Panc1 (cell line): Measurements from ENCODE around the gene GFPT2. TPM values are rescaled to one million over a fixed set of nuclear protein-coding genes. Genes with fewer than 3 reads are reported as not detected.

Source experiments
- ATAC-seq: fragments of 200-7000 bp; cut with Tn5 transposase; 2 replicates; pipeline ENCODE4 v1.9.1; 2020; ENCODE audit warnings: mild to moderate bottlenecking, moderate library complexity
- BruUV-seq: library from RNA; stranded (reverse); fragments of 400-500 nt; replicated peaks from 2 replicates; lab custom pipeline; 2021; lab: Mats Ljungman, UMichigan
- CTCF ChIA-PET: fragments of 300-600 bp; sonication (Branson Sonifier 250); formaldehyde crosslinking; loops from one replicate; lab custom pipeline; 2022; ENCODE audit warnings: antibody characterized with exemption; lab: Charles Lee
- POLR2A ChIA-PET: fragments of 300-600 bp; sonication (Branson Sonifier 250); formaldehyde crosslinking; loops from one replicate; lab custom pipeline; 2022; ENCODE audit warnings: antibody characterized with exemption; lab: Charles Lee
- DNase-seq: peaks from one replicate; pipeline ENCODE4 v3.0.0-alpha.2; 2010; ENCODE audit warnings: low read depth, low spot score
- H3K27ac ChIP-seq: 2 replicates; pipeline ENCODE4 v1.5.1; 2011; ENCODE audit warnings: mild to moderate bottlenecking, low read length, inconsistent platforms
- H3K27me3 ChIP-seq: fragments of 200-500 bp; sonication (Bioruptor generic); 2 replicates; pipeline ENCODE4 v1.6.0; 2014; ENCODE audit warnings: low read length, inconsistent platforms; ENCODE audit not compliant: control insufficient read depth, insufficient read depth
- H3K36me3 ChIP-seq: fragments of 200-500 bp; sonication (Bioruptor generic); 2 replicates; pipeline ENCODE4 v1.5.1; 2014; ENCODE audit warnings: inconsistent platforms, mild to moderate bottlenecking, low read length, moderate library complexity; ENCODE audit not compliant: control insufficient read depth, insufficient read depth
- H3K4me1 ChIP-seq: 2 replicates; pipeline ENCODE4 v1.5.1; 2011; ENCODE audit warnings: inconsistent platforms, mild to moderate bottlenecking, low read length, moderate library complexity; ENCODE audit not compliant: control insufficient read depth, insufficient read depth
- H3K4me3 ChIP-seq, 2 experiments: 2 replicates each; pipeline ENCODE4 v1.5.1; 2011 to 2012; ENCODE audit warnings: low read depth in 2 of 2, low read length in 2 of 2, mild to moderate bottlenecking in 2 of 2, inconsistent platforms in 1 of 2, moderate library complexity in 1 of 2
- H3K9me3 ChIP-seq: fragments of 200-500 bp; sonication (Bioruptor generic); 2 replicates; pipeline ENCODE4 v1.5.1; 2014; ENCODE audit warnings: low read depth, mild to moderate bottlenecking, inconsistent platforms, low read length, moderate library complexity; ENCODE audit not compliant: control insufficient read depth, insufficient read depth
- CTCF ChIP-seq: fragments of 450-650 bp; IDR thresholded peaks from 2 replicates; pipeline ENCODE4 v1.5.1; 2017; ENCODE audit warnings: mild to moderate bottlenecking
- POLR2AphosphoS5 ChIP-seq: IDR thresholded peaks from 2 replicates; pipeline ENCODE4 v1.6.1; 2012; ENCODE audit warnings: mild to moderate bottlenecking, low read depth, low read length, moderate library complexity
- REST ChIP-seq, 2 experiments: IDR thresholded peaks; 2 replicates each; pipeline ENCODE4 v1.6.1; 2011 to 2012; ENCODE audit warnings: low read depth in 2 of 2, control low read depth in 1 of 2, low read length in 1 of 2, mild to moderate bottlenecking in 1 of 2, moderate library complexity in 1 of 2; ENCODE audit not compliant: insufficient read depth in 1 of 2
- SIN3A ChIP-seq: IDR thresholded peaks from 2 replicates; pipeline ENCODE4 v1.6.1; 2012; ENCODE audit warnings: low read depth, mild to moderate bottlenecking, low read length, moderate library complexity, borderline replicate concordance; ENCODE audit not compliant: insufficient read depth
- TCF7L2 ChIP-seq: IDR thresholded peaks from 2 replicates; pipeline ENCODE4 v1.6.1; 2011; ENCODE audit warnings: mild to moderate bottlenecking, low read depth, low read length, inconsistent platforms
- in situ Hi-C: cut with HindIII; loops from 2 replicates; pipeline ENCODE4 v1.10.0; 2016; ENCODE audit warnings: low sequenced_read_pairs, low pct_unique_long_range_greater_than_20kb
- intact Hi-C: fragments of 100-400 bp; cut with micrococcal nuclease; formaldehyde crosslinking; loops from one replicate; pipeline ENCODE4 v1.10.0; 2022; ENCODE audit not compliant: unreplicated experiment
- total RNA-seq: library from RNA; stranded (reverse); gene quantifications from one replicate; pipeline ENCODE4 v1.2.1, GENCODE V29; 2021; ENCODE audit not compliant: unreplicated experiment

GFPT2 gene
- total RNA-seq, 1 experiment from 2014 or later = 2.1 TPM

- no peaks in the 10 kb centered on the region for H3K36me3 ChIP-seq
- CTCF ChIA-PET = interaction anchor here (1.2 kb wide), 1 partner anchor 14 kb away, joined by 3 read pairs; no protein-coding TSS in a partner anchor
- H3K4me3 ChIP-seq = no peak overlapping the region
- POLR2A ChIA-PET = no interaction called here
- no peak for DNase-seq
- ATAC-seq = 0 out of 2 replicates have a peak, but pooled peaks have one; percentile 32
- no peak overlapping the region for H3K27ac ChIP-seq
- no peak for TF ChIP-seq POLR2AphosphoS5
- TF ChIP-seq TCF7L2 = no peak
- TF ChIP-seq REST (IDR thresholded peaks at IDR 0.05; ENCODE audit: insufficient read depth in 1 of 2, low read depth in 2 of 2, low read length in 1 of 2) = no peak
- TF ChIP-seq CTCF = no peak
- TF ChIP-seq SIN3A = no peak
- H3K4me1 ChIP-seq = no peaks in the 10 kb centered on the region
- H3K27me3 ChIP-seq = no peaks in the 10 kb centered on the region
- no TSS peak for BruUV-seq
- in situ Hi-C loops = no loop called here
- no peaks in the 10 kb centered on the region for H3K9me3 ChIP-seq
- intact Hi-C loops = no loop called here
Measured at GRCh38 chr5:180304431-180305375, 48.4 kb downstream of the GFPT2 start.

GRCh38 chr5:180304016-180304292, 49.2 kb downstream of the GFPT2 start:
- DNase-seq (no peak), ATAC-seq (no peak)
- ChIA-PET POLR2A (no interaction called here), CTCF (interaction anchor here (1.2 kb wide), 1 partner anchor 15 kb away, joined by 3 read pairs; no protein-coding TSS in a partner anchor)
- Histone ChIP-seq H3K27me3 (no peaks in the 10 kb centered on the region), H3K4me3 (no peak overlapping the region), H3K27ac (no peak overlapping the region), H3K36me3 (no peaks in the 10 kb centered on the region), H3K4me1 (no peaks in the 10 kb centered on the region), H3K9me3 (no peaks in the 10 kb centered on the region)
- in situ Hi-C loops (no loop called here), intact Hi-C loops (no loop called here)
- BruUV-seq = no TSS peak
- TF ChIP-seq REST (IDR thresholded peaks at IDR 0.05; ENCODE audit: insufficient read depth in 1 of 2, low read depth in 2 of 2, low read length in 1 of 2) (no peak), CTCF (no peak), SIN3A (no peak)
